ENCODE results near the gene KRTAP2-3.

DNA sequence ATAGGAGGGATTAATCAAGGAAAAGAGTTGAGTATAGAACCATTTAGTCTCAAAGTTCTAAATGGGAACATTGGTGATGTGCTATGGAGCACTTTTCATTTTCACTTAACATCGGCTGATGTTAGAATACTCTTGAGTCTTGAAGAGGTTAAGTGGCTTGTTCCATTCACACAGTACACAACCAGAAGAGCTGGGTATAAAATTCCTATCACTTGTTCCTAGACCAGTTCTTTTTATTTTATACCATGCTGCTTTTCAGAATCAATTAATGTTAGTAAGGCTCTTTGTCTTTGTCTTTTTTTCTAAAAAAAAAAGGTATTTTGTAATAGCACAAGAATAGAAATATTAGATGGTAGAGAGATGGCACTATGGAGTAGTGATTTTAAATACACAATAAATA is 17.0 kb downstream of the KRTAP2-3 start:
- no peak for TF ChIP-seq CTCF (IDR thresholded peaks at IDR 0.05; ENCODE audit: low read depth, low read length)
- TF ChIP-seq EZH2phosphoT487 (IDR thresholded peaks at IDR 0.05; ENCODE audit: low read depth): no peak

All from OCI-LY3 (cell line).